ENCODE data around the gene COL5A1.

The COL5A1 gene

DNA sequence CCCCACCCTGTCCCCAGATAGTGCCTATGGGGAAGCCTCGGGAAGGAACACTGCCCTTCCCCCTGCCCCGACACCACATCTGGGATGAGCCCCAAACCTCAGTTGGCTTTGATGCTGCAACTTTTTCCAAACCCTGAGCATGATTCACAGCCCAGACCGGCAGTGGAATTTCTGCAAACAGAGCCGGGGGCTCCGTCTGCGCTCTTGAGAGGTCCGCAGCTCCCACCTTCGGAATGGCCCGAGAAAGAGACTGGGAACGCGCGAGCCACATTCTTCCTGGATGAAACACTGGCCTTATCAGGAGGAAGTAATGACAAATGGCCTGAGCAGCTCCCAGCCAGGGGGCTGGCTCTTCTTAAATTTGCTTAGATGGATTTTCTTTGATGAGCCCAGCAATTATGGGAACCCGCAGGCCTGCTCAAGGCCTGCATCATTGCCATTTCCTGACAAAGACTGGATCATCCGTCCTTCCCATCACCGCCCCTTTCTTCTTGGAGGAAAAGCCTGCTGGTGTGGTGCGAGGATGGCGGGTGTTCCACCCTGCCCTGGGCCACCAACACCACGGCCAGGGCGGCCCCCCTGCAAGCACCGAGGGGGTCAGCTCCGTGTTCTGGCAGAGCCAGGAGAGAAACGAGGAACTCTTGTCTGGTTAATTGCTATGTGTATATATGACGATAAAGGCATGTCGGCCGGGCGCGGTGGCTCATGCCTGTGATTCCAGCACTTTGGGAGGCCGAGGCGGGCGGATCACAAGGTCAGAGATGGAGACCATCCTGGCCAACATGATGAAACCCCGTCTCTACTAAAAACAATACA lies 38.8 kb upstream of the COL5A1 start:
- no peak for DNase-seq
- POLR2A ChIA-PET = no interaction called here

DNA sequence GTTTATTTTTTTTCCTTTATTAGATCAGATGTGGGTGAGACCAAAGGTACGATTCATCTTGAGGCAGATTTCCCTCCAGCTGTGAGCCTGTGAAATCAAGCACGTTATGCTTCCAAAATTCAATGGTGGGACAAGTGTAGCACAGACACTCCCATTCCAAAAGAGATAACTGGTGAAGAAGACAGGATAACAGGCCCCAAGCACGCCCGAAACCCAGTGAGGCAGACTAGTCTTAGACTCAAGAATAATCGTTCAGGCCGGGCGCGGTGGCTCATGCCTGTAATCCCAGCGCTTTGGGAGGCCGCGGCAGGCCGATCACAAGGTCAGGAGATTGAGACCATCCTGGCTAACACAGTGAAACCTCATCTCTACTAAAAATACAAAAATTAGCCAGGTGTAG lies 36.8 kb upstream of the COL5A1 start:
- 95% methylated on average over 11 of the region's 12 CpGs for WGBS (ENCODE audit: insufficient coverage)

More for the DNA sequence above, 38.8 kb upstream of the COL5A1 start:
- H3K4me3 ChIP-seq (ENCODE audit: control insufficient read depth in 1 of 7, extremely low read depth in 1 of 7, insufficient read depth in 4 of 7, low read depth in 2 of 7, low read length in 6 of 7) = no peak overlapping the region
- H3K4me1 ChIP-seq (ENCODE audit: control extremely low read depth in 1 of 4, control insufficient read depth in 4 of 4, insufficient read depth in 4 of 4, low read length in 3 of 4) = no peaks in the 10 kb centered on the region
- 80% methylated on average over 22 of the region's 31 CpGs for WGBS (ENCODE audit: insufficient coverage)
- no peaks in the 10 kb centered on the region for H3K27me3 ChIP-seq (replicated peaks in 2 of 5; ENCODE audit: control insufficient read depth in 4 of 5, insufficient read depth in 5 of 5, low read length in 4 of 5)
- H3K27ac ChIP-seq (ENCODE audit: insufficient read depth in 1 of 2, low read depth in 1 of 2, low read length in 2 of 2, poor library complexity in 1 of 2, severe bottlenecking in 2 of 2) = no peak overlapping the region
- CTCF ChIA-PET = no interaction called here
- no peaks in the 10 kb centered on the region for H3K36me3 ChIP-seq (ENCODE audit: control insufficient read depth in 4 of 4, insufficient read depth in 4 of 4, low read length in 3 of 4)
- H3K9me3 ChIP-seq (ENCODE audit: control extremely low read depth in 1 of 5, control insufficient read depth in 4 of 5, insufficient read depth in 2 of 5, low read depth in 1 of 5, low read length in 4 of 5) = no peaks in the 10 kb centered on the region

DNA sequence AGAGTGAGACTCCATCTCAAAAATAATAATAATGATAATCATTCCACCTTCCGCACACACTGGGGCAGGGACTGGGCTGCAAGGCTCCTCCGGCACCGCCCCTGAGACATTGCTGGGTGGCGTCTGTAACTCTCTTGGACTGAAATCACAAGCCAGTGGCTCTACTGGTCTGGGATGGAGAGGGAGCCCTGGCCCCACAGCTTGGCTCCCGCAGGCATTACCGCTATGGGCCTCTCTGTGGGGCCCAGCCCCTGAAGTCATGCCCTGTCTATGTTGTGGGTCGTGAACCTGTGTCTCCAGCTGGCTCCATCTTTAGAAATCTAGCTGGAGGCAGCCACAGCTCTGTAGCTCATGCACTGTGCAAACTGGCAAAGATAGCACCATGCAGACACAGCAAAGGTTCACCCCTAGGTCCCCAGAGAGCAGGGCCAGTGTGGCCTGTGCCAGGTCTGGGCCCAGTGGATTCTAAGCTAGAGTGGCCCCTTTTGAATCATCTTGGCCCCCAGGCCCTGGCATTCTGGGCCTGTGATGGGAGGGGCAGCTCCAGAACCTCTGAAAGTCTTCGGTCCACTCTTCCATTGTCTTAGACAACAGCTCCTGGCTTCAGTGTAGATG lies 36.1 kb upstream of the COL5A1 start:
- H3K36me3 ChIP-seq (ENCODE audit: control insufficient read depth in 4 of 4, insufficient read depth in 4 of 4, low read length in 3 of 4) = no peaks in the 10 kb centered on the region
- no peak for DNase-seq
- no peaks in the 10 kb centered on the region for H3K27me3 ChIP-seq (replicated peaks in 2 of 5; ENCODE audit: control insufficient read depth in 4 of 5, insufficient read depth in 5 of 5, low read length in 4 of 5)
- no peaks in the 10 kb centered on the region for H3K9me3 ChIP-seq (ENCODE audit: control extremely low read depth in 1 of 5, control insufficient read depth in 4 of 5, insufficient read depth in 2 of 5, low read depth in 1 of 5, low read length in 4 of 5)
- WGBS (ENCODE audit: insufficient coverage) = 92% methylated on average over 8 of the region's 8 CpGs
- H3K4me1 ChIP-seq (ENCODE audit: control extremely low read depth in 1 of 4, control insufficient read depth in 4 of 4, insufficient read depth in 4 of 4, low read length in 3 of 4) = no peaks in the 10 kb centered on the region
- ChIA-PET POLR2A (no interaction called here), CTCF (no interaction called here)
- no peak overlapping the region for H3K4me3 ChIP-seq (ENCODE audit: control insufficient read depth in 1 of 7, extremely low read depth in 1 of 7, insufficient read depth in 4 of 7, low read depth in 2 of 7, low read length in 6 of 7)
- H3K27ac ChIP-seq (ENCODE audit: insufficient read depth in 1 of 2, low read depth in 1 of 2, low read length in 2 of 2, poor library complexity in 1 of 2, severe bottlenecking in 2 of 2) = no peak overlapping the region

More for the DNA sequence above, 36.8 kb upstream of the COL5A1 start:
- ChIA-PET CTCF (no interaction called here), POLR2A (no interaction called here)
- Histone ChIP-seq H3K27ac (ENCODE audit: insufficient read depth in 1 of 2, low read depth in 1 of 2, low read length in 2 of 2, poor library complexity in 1 of 2, severe bottlenecking in 2 of 2) (no peak overlapping the region), H3K9me3 (ENCODE audit: control extremely low read depth in 1 of 5, control insufficient read depth in 4 of 5, insufficient read depth in 2 of 5, low read depth in 1 of 5, low read length in 4 of 5) (no peaks in the 10 kb centered on the region), H3K27me3 (replicated peaks in 2 of 5; ENCODE audit: control insufficient read depth in 4 of 5, insufficient read depth in 5 of 5, low read length in 4 of 5) (no peaks in the 10 kb centered on the region), H3K4me1 (ENCODE audit: control extremely low read depth in 1 of 4, control insufficient read depth in 4 of 4, insufficient read depth in 4 of 4, low read length in 3 of 4) (no peaks in the 10 kb centered on the region), H3K36me3 (ENCODE audit: control insufficient read depth in 4 of 4, insufficient read depth in 4 of 4, low read length in 3 of 4) (no peaks in the 10 kb centered on the region), H3K4me3 (ENCODE audit: control insufficient read depth in 1 of 7, extremely low read depth in 1 of 7, insufficient read depth in 4 of 7, low read depth in 2 of 7, low read length in 6 of 7) (no peak overlapping the region)
- DNase-seq = no peak

DNA sequence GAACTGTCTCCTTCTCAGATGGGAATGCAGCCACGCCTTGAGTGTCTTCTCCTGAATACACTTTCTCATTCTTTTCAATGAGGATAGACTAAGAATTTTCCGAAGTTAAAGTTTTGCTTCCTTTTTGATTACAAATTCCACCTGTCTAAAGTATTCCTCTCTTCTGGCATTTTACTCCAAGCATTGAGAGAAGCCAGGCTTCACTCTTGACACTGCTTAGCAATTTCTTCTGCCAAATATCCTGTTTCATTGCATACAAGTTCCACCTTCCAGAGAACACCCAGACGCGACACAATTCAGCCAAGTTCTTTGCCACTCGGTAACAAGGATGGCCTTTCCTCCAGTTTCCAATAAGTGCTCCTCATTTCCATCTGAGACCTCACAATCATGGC lies 35.6 kb upstream of the COL5A1 start:
- WGBS (ENCODE audit: insufficient coverage) = 96% methylated on average over 5 of the region's 5 CpGs
- Histone ChIP-seq H3K9me3 (ENCODE audit: control extremely low read depth in 1 of 5, control insufficient read depth in 4 of 5, insufficient read depth in 2 of 5, low read depth in 1 of 5, low read length in 4 of 5) (no peaks in the 10 kb centered on the region), H3K27me3 (replicated peaks in 2 of 5; ENCODE audit: control insufficient read depth in 4 of 5, insufficient read depth in 5 of 5, low read length in 4 of 5) (no peaks in the 10 kb centered on the region), H3K27ac (ENCODE audit: insufficient read depth in 1 of 2, low read depth in 1 of 2, low read length in 2 of 2, poor library complexity in 1 of 2, severe bottlenecking in 2 of 2) (no peak overlapping the region), H3K4me1 (ENCODE audit: control extremely low read depth in 1 of 4, control insufficient read depth in 4 of 4, insufficient read depth in 4 of 4, low read length in 3 of 4) (no peaks in the 10 kb centered on the region), H3K36me3 (ENCODE audit: control insufficient read depth in 4 of 4, insufficient read depth in 4 of 4, low read length in 3 of 4) (no peaks in the 10 kb centered on the region), H3K4me3 (ENCODE audit: control insufficient read depth in 1 of 7, extremely low read depth in 1 of 7, insufficient read depth in 4 of 7, low read depth in 2 of 7, low read length in 6 of 7) (no peak overlapping the region)
- no peak for DNase-seq
- ChIA-PET POLR2A (no interaction called here), CTCF (no interaction called here)

DNA sequence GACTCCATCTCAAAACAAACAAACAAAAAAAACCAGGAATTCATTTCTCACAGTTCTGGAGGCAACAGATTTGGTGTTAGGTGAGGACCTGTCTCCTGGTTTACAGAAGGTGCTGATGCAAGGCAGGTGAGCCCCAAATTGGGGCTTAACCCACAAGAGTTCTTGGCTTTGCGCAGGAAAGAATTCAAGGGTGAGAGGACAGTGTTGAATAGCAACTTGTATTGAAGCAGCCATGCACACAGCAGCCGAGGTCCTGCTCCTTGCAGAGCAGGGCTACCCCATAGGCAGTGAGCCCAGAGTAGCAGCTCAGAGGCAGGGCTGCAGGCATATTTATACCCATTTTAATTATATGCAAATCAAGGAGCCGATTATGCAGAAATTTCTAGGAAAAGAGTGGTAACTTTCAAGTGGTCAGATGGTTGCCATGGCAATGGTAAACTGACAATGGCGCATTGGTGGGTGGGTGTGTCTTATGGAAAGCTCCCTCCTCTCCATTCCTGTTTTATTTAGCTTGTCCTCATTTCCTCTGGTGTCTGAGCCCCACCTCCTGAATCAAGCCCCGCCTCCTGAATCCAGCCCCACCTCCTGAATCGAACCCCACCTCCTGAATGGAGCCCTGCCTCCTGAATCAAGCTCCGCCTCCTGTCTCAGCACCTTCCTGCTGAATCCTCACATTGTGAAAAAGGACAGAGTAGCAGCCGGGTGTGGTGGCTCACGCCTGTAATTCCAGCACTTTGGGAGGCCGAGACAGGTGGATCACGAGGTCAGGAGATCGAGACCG lies 34.5 kb upstream of the COL5A1 start:
- H3K36me3 ChIP-seq (ENCODE audit: control insufficient read depth in 4 of 4, insufficient read depth in 4 of 4, low read length in 3 of 4) = no peaks in the 10 kb centered on the region
- peaks cover 0 to 6% (median 3%) of the 10 kb centered on the region in 5 experiments for H3K9me3 ChIP-seq (ENCODE audit: control extremely low read depth in 1 of 5, control insufficient read depth in 4 of 5, insufficient read depth in 2 of 5, low read depth in 1 of 5, low read length in 4 of 5)
- no peak overlapping the region for H3K27ac ChIP-seq (ENCODE audit: insufficient read depth in 1 of 2, low read depth in 1 of 2, low read length in 2 of 2, poor library complexity in 1 of 2, severe bottlenecking in 2 of 2)
- no peaks in the 10 kb centered on the region for H3K27me3 ChIP-seq (replicated peaks in 2 of 5; ENCODE audit: control insufficient read depth in 4 of 5, insufficient read depth in 5 of 5, low read length in 4 of 5)
- ChIA-PET POLR2A (no interaction called here), CTCF (no interaction called here)
- 93% methylated on average over 10 of the region's 13 CpGs for WGBS (ENCODE audit: insufficient coverage)
- no peak overlapping the region for H3K4me3 ChIP-seq (ENCODE audit: control insufficient read depth in 1 of 7, extremely low read depth in 1 of 7, insufficient read depth in 4 of 7, low read depth in 2 of 7, low read length in 6 of 7)
- H3K4me1 ChIP-seq (ENCODE audit: control extremely low read depth in 1 of 4, control insufficient read depth in 4 of 4, insufficient read depth in 4 of 4, low read length in 3 of 4) = no peaks in the 10 kb centered on the region
- DNase-seq = peak in 1 of 3 donors; percentile 3

DNA sequence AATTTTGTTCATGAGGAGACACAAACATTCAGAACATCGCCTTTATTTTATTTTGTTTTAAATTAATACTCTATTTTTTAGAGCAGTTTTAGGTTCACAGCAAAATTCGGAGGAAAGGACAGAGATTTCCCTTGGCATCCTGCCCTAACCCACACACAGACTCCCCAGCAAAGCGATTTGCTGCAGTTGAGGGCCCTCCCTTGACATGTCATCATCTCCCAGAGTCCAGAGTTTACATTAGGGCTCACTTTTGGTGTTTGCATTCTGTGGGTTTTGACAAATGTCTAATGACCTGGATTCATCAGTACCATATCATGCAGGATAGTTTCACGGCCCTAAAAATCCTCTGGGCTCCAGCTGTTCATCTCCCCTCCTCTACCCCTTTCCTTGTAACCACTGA lies 33.6 kb upstream of the COL5A1 start:
- H3K36me3 ChIP-seq (ENCODE audit: control insufficient read depth in 4 of 4, insufficient read depth in 4 of 4, low read length in 3 of 4) = no peaks in the 10 kb centered on the region
- H3K9me3 ChIP-seq (ENCODE audit: control extremely low read depth in 1 of 5, control insufficient read depth in 4 of 5, insufficient read depth in 2 of 5, low read depth in 1 of 5, low read length in 4 of 5) = peaks cover 0 to 11% (median 3%) of the 10 kb centered on the region in 5 experiments
- no peaks in the 10 kb centered on the region for H3K27me3 ChIP-seq (replicated peaks in 2 of 5; ENCODE audit: control insufficient read depth in 4 of 5, insufficient read depth in 5 of 5, low read length in 4 of 5)
- WGBS (ENCODE audit: insufficient coverage) = 5% methylated on average over 2 of the region's 4 CpGs
- no peaks in the 10 kb centered on the region for H3K4me1 ChIP-seq (ENCODE audit: control extremely low read depth in 1 of 4, control insufficient read depth in 4 of 4, insufficient read depth in 4 of 4, low read length in 3 of 4)
- POLR2A ChIA-PET = no interaction called here
- H3K4me3 ChIP-seq (ENCODE audit: control insufficient read depth in 1 of 7, extremely low read depth in 1 of 7, insufficient read depth in 4 of 7, low read depth in 2 of 7, low read length in 6 of 7) = no peak overlapping the region
- DNase-seq = no peak
- CTCF ChIA-PET = no interaction called here
- H3K27ac ChIP-seq (ENCODE audit: insufficient read depth in 1 of 2, low read depth in 1 of 2, low read length in 2 of 2, poor library complexity in 1 of 2, severe bottlenecking in 2 of 2) = no peak overlapping the region

DNA sequence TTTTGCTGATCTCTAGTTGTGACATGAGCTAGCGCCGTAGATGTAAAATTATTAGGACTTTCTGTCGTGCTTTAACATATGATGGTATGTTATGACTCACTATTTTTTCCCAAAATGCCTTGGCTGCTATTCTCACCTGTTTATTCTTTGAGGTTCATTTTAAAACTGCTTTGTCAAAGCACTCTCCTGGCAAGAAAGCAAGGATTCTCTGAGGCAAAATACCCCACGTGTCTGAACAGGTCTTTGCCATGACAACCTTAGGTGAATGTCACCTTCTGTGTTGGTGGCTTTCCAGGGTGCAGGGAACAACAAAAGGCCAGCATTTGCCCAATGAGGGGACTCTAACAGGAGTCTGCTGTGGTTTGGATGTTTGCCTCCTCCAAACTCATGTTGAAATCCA lies 30.6 kb upstream of the COL5A1 start:
- Histone ChIP-seq H3K4me1 (ENCODE audit: control extremely low read depth in 1 of 4, control insufficient read depth in 4 of 4, insufficient read depth in 4 of 4, low read length in 3 of 4) (no peaks in the 10 kb centered on the region), H3K27me3 (replicated peaks in 2 of 5; ENCODE audit: control insufficient read depth in 4 of 5, insufficient read depth in 5 of 5, low read length in 4 of 5) (peaks cover 0 to 3% (median 0%) of the 10 kb centered on the region in 5 experiments), H3K36me3 (ENCODE audit: control insufficient read depth in 4 of 4, insufficient read depth in 4 of 4, low read length in 3 of 4) (no peaks in the 10 kb centered on the region), H3K4me3 (ENCODE audit: control insufficient read depth in 1 of 7, extremely low read depth in 1 of 7, insufficient read depth in 4 of 7, low read depth in 2 of 7, low read length in 6 of 7) (no peak overlapping the region), H3K9me3 (ENCODE audit: control extremely low read depth in 1 of 5, control insufficient read depth in 4 of 5, insufficient read depth in 2 of 5, low read depth in 1 of 5, low read length in 4 of 5) (peaks cover 0 to 26% (median 5%) of the 10 kb centered on the region in 5 experiments), H3K27ac (ENCODE audit: insufficient read depth in 1 of 2, low read depth in 1 of 2, low read length in 2 of 2, poor library complexity in 1 of 2, severe bottlenecking in 2 of 2) (no peak overlapping the region)
- no peak for DNase-seq
- POLR2A ChIA-PET = no interaction called here
- WGBS (ENCODE audit: insufficient coverage) = 93% methylated on average over 3 of the region's 4 CpGs
- CTCF ChIA-PET = no interaction called here

All from common myeloid progenitor, CD34-positive (primary cell).